Measurements from ENCODE around the gene PIEZO2. TPM values are rescaled to one million over a fixed set of nuclear protein-coding genes. Genes with fewer than 3 reads are reported as not detected.

PIEZO2 gene
- total RNA-seq, 1 experiment from 2014 or later: 10.7 TPM

GRCh38 chr18:10804126-10804525, 345.2 kb downstream of the PIEZO2 start:
- ChIA-PET CTCF (no interaction called here), POLR2A (no interaction called here)
- TF ChIP-seq E2F4 (CRISPR knock-in tag; IDR thresholded peaks at IDR 0.05; ENCODE audit: borderline replicate concordance, low read depth): no peak
- TF ChIP-seq OVOL2 (CRISPR knock-in tag; IDR thresholded peaks at IDR 0.05; ENCODE audit: borderline replicate concordance): no peak
- no peak for TF ChIP-seq FOXP4 (CRISPR knock-in tag; IDR thresholded peaks at IDR 0.05)
- TF ChIP-seq ZNF671 (CRISPR knock-in tag; IDR thresholded peaks at IDR 0.05): no peak
- no peak for TF ChIP-seq IRF1 (CRISPR knock-in tag; IDR thresholded peaks at IDR 0.05)
- no peak for TF ChIP-seq ATF6 (CRISPR knock-in tag; IDR thresholded peaks at IDR 0.05)
- no peak for TF ChIP-seq MYBL2 (CRISPR knock-in tag; IDR thresholded peaks at IDR 0.05)
- no peak for TF ChIP-seq ZNF425 (CRISPR knock-in tag; conservative IDR thresholded peaks at IDR 0.05)
- no peak for TF ChIP-seq ETV6 (CRISPR knock-in tag; IDR thresholded peaks at IDR 0.05)
- H3K27me3 Mint-ChIP-seq (ENCODE audit: low read depth): no peaks in the 10 kb centered on the region
- no peak overlapping the region for H3K27ac Mint-ChIP-seq
- DNase-seq (ENCODE audit: low spot score) (no peak), ATAC-seq (no peak)
- H3K36me3 Mint-ChIP-seq: no peaks in the 10 kb centered on the region; the same call in 1 of the 2 replicates
- peaks cover 17% of the 10 kb centered on the region for H3K4me1 Mint-ChIP-seq
- no peaks in the 10 kb centered on the region for H3K9me3 Mint-ChIP-seq
- no peak overlapping the region for H3K4me3 Mint-ChIP-seq

GRCh38 chr18:10798727-10799550, 350.4 kb downstream of the PIEZO2 start:
- no peak for DNase-seq (ENCODE audit: low spot score)
- Mint-ChIP-seq H3K27ac (0 out of 2 replicates have a peak overlapping the region, but pooled peaks have one; percentile 68), H3K9me3 (no peaks in the 10 kb centered on the region), H3K4me3 (no peak overlapping the region), H3K27me3 (ENCODE audit: low read depth) (no peaks in the 10 kb centered on the region), H3K36me3 (no peaks in the 10 kb centered on the region; the same call in 1 of the 2 replicates), H3K4me1 (peaks cover 35% of the 10 kb centered on the region)
- ATAC-seq: peak; percentile 50
- ChIA-PET CTCF (interaction anchor here (0.8 to 2.9 kb wide), 4 partner anchors 12 to 355 kb away, joined by 3 to 11 read pairs (median 4); no protein-coding TSS in a partner anchor), POLR2A (interaction anchor here (0.6 kb wide), 1 partner anchor 77 kb away, joined by 3 read pairs; no protein-coding TSS in a partner anchor)
- TF ChIP-seq E2F4 (CRISPR knock-in tag; IDR thresholded peaks at IDR 0.05; ENCODE audit: borderline replicate concordance, low read depth) (no peak), KAT7 (CRISPR knock-in tag; IDR thresholded peaks at IDR 0.05; ENCODE audit: borderline replicate concordance) (no peak), FOXP1 (CRISPR knock-in tag; IDR thresholded peaks at IDR 0.05; ENCODE audit: borderline replicate concordance) (no peak), ZNF121 (CRISPR knock-in tag; IDR thresholded peaks at IDR 0.05) (no peak), SP1 (CRISPR knock-in tag; conservative IDR thresholded peaks at IDR 0.05) (no peak), ZNF423 (CRISPR knock-in tag; IDR thresholded peaks at IDR 0.05) (no peak), STAT6 (CRISPR knock-in tag; conservative IDR thresholded peaks at IDR 0.05; ENCODE audit: low read depth) (no peak)
